ENCODE results near the gene GIPC1. TPM values are rescaled to one million over a fixed set of nuclear protein-coding genes. Genes with fewer than 3 reads are reported as not detected.

GIPC1 gene
- total and polyA plus RNA-seq, 2 of the 4 experiments (the other 2 are of a cell fraction) = 74.2 to 133 TPM

GRCh38 chr19:14441041-14441938 lies 54.6 kb downstream of the GIPC1 start:
- H4K8ac ChIP-seq (ENCODE audit: low read depth in 2 of 2, low read length in 2 of 2) = no peak overlapping the region
- ATAC-seq (ENCODE audit: low read depth) (no peak), DNase-seq (no peak)
- no peak overlapping the region for H3K9ac ChIP-seq (ENCODE audit: low read depth, low read length)
- BruUV-seq (replicated peaks) = no TSS peak
- H2BK5ac ChIP-seq (ENCODE audit: low read depth, low read length, poor library complexity, severe bottlenecking) = no peak overlapping the region
- no peak overlapping the region for H2BK20ac ChIP-seq (ENCODE audit: low read depth, low read length)
- no peak overlapping the region for H4K91ac ChIP-seq (ENCODE audit: insufficient read depth, low read depth, low read length)
- H2AFZ ChIP-seq (replicated peaks; ENCODE audit: low read length, poor library complexity) = no peak overlapping the region
- no peak overlapping the region for H2AK9ac ChIP-seq (replicated peaks; ENCODE audit: low read depth, low read length, poor library complexity)
- no peak overlapping the region for H2AK5ac ChIP-seq (ENCODE audit: low read depth, low read length)
- peaks cover 28% of the 10 kb centered on the region for H3K9me1 ChIP-seq (ENCODE audit: insufficient read depth, low read length)
- CTCF ChIA-PET = no interaction called here
- no peak overlapping the region for H2BK120ac ChIP-seq (ENCODE audit: low read depth, low read length)
- H4K20me1 ChIP-seq (ENCODE audit: insufficient read depth, low read length) = peaks cover 25% of the 10 kb centered on the region
- no peak overlapping the region for H4K5ac ChIP-seq (ENCODE audit: low read depth, low read length)
- no peaks in the 10 kb centered on the region for H3K9me3 ChIP-seq (ENCODE audit: control insufficient read depth, insufficient read depth, low read length)
- H3K4me1 ChIP-seq (ENCODE audit: control insufficient read depth, insufficient read depth, low read length) = peaks cover 2% of the 10 kb centered on the region; the same call in 1 of the 2 replicates
- POLR2A ChIA-PET (ENCODE audit: unreplicated experiment) = no interaction called here
- no peak overlapping the region for H3K4ac ChIP-seq (ENCODE audit: low read depth, low read length)
- dilution Hi-C loops (cut with HindIII; ENCODE audit: low sequenced_read_pairs, unreplicated experiment) = no loop called here
- H2BK15ac ChIP-seq (ENCODE audit: low read depth, low read length) = no peak overlapping the region
- no peak overlapping the region for H3K4me3 ChIP-seq (ENCODE audit: insufficient read depth, low read depth, low read length)
- H3K27ac ChIP-seq (ENCODE audit: insufficient read depth, low read length) = no peak overlapping the region
- WGBS, 2 experiments (ENCODE audit: extremely low coverage in 2 of 2, insufficient read length in 1 of 2) = 90% methylated on average over 23 of the region's 34 CpGs; no CpG with 5 or more reads in 1 of the 2 experiments
- H3K18ac ChIP-seq (ENCODE audit: low read depth, low read length) = no peak overlapping the region
- H3K27me3 ChIP-seq (ENCODE audit: control insufficient read depth, insufficient read depth, low read length) = no peaks in the 10 kb centered on the region
- in situ Hi-C loops (cut with MboI; ENCODE audit: low sequenced_read_pairs) = no loop called here
- H3K4me2 ChIP-seq (ENCODE audit: low read depth, low read length) = no peak overlapping the region
- intact Hi-C loops (cut with micrococcal nuclease) = no loop called here
- H3K14ac ChIP-seq (replicated peaks; ENCODE audit: low read depth, low read length) = no peak overlapping the region
- H3K79me1 ChIP-seq (ENCODE audit: low read depth in 1 of 2, low read length in 2 of 2) = peaks cover 10 to 66% of the 10 kb centered on the region in 2 experiments
- TF ChIP-seq RCOR1 (IDR thresholded peaks at IDR 0.05; ENCODE audit: insufficient replicate concordance, low read length) (no peak), CHD1 (IDR thresholded peaks at IDR 0.05; ENCODE audit: low read depth, low read length) (no peak), MXI1 (IDR thresholded peaks at IDR 0.05; ENCODE audit: borderline replicate concordance, low read depth, low read length) (no peak), FOS (IDR thresholded peaks at IDR 0.05; ENCODE audit: low read depth, low read length) (no peak), RAD21 (IDR thresholded peaks at IDR 0.05; ENCODE audit: low read length) (no peak), POLR2A (IDR thresholded peaks at IDR 0.05; ENCODE audit: low read depth, low read length) (no peak), NFE2L2 (IDR thresholded peaks at IDR 0.05; ENCODE audit: low read depth, low read length) (no peak)
- TF ChIP-seq, protein P1, sequence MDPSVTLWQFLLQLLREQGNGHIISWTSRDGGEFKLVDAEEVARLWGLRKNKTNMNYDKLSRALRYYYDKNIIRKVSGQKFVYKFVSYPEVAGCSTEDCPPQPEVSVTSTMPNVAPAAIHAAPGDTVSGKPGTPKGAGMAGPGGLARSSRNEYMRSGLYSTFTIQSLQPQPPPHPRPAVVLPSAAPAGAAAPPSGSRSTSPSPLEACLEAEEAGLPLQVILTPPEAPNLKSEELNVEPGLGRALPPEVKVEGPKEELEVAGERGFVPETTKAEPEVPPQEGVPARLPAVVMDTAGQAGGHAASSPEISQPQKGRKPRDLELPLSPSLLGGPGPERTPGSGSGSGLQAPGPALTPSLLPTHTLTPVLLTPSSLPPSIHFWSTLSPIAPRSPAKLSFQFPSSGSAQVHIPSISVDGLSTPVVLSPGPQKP (IDR thresholded peaks at IDR 0.05; ENCODE audit: borderline replicate concordance, low read depth, low read length) = no peak
- H3K56ac ChIP-seq (ENCODE audit: extremely low read depth, insufficient read depth, low read length) = no peak overlapping the region
- peaks cover 43% of the 10 kb centered on the region for H3K36me3 ChIP-seq (ENCODE audit: control insufficient read depth, insufficient read depth, low read length)
- H3K23ac ChIP-seq (ENCODE audit: low read depth, low read length) = no peak overlapping the region
